GM18858 (cell line): ENCODE measurements around the gene ALPI.
"Not testable (repeated sequence)": the region's sequence is repeated elsewhere in the genome, so short reads cannot be mapped to it uniquely, and the experiment has no call there.

ENCODE experiments used
- ATAC-seq: cut with Tn5 transposase; IDR thresholded peaks from one replicate; pipeline ENCODE4 v1.9.1; 2021; ENCODE audit not compliant: unreplicated experiment

Gene ALPI

DNA sequence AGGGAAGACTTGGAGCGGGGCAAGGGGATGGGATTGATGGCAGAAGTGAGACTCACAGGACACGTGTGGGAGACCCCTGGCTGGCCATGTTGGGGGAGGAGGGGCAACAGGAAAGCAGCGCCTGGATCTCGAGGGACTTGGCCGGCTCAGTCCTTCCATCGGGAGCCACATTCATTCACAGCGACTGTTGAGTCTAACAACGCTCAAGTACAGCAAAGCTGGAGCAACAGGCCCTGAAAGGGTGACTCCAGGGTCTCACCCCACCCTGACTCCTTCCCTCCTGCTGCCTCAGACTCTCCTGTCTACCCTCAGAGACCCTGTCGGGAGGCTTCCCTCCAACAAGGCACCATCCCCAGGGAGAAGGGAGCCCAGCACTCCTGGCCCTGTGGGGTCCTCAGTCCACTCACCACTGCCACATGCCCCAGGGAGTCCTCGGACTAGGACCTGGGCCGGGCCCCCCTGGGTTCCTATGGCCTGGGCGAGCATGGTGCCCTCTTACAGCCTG, 14.8 kb upstream of the ALPI start:
- no peak for ATAC-seq

DNA sequence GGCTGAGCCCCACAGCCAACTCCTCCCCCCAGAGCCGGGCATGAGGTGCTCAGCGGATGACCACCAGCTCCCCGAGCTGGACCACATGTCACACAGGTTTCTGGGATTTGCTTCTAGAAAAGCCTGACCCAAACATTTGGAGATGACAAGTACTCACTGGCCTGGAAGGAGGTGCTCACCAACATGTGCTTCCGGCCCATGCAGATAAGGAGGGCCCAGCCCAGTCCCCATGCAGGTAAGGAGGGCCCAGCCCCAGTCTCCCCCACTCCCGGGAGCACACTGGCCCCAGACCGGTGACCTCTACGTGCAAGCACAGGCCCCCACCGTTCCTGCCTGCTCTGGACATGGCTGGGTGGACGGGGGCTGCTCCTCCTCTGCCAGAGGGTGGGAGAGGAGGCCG, 14.0 kb upstream of the ALPI start:
- not testable (repeated sequence) for ATAC-seq

DNA sequence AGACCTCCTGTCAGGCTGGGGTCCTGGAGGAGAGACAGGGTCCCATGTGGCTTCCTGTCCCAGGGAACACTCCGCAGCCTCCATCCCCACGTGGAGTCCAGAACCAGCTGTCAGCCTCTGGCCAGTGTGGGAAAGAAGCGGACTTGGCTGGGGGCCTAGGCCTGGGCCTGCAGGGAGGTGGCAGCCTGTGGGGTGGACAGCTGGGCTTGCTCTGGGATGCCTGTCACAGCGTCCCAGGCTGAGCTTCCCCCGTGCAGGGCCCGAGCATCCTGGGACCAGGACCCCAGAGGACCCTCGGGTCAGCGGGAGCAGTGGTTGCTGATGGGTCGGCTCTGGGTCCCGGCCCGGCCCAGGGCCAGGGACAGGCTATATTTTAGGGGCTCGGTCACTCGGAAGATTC, 13.5 kb upstream of the ALPI start:
- ATAC-seq, result not testable (repeated sequence)

DNA sequence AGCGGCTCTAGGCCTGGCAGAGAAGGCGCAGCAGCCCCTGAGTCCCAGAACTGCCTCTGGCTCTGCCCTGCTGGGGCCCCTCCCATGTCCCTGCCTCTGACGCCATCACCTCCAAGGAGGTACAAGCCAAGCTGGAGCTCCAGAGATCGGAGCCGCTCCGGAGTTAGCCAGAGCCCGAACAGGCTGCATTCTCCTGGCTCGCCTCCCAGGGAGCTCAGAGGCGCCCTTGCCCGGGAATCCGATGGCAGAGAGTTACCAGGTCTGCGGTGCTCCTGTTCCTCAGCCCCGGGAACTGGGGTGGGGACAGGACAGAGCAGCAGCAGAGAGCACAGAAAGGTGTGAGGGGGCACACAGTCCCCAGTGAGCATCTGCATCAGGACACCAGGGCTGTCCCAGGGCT, 12.9 kb upstream of the ALPI start:
- not testable (repeated sequence) for ATAC-seq

DNA sequence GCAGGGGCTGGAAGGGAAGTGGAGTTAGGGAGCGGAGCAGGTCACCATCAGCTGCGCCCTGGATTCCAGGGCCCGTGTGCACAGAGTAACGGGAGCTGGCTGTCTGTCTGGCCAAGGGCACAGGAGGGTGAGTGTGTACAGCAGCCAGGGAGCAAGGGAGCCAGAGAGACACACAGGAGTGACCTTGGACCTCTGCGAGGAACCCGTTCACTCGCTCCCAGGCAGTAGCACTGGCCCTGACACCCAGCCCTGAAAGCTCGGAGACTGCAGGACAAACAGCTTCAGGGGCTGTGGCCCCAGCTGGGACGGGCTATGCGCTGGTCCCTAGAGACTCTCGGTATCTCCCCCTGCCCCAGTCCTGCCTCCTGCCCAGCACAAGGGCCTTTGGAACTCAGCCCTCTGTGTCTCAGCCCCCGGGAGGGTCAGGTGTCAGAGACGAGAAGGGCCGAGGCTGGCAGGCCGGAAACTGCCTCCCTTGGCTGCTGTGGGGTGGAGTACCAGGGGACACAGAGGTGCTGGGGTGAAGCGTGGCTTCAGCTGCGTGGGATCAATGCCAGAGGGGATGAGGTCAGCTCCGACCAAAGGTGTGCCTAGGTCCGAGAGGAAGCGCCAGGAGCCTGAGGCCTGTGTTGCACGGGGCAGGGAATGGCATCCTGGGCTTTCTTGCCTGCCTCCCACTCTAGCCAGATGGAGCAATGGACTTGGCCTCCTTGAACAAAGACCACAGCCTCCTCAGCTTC, 12.1 kb upstream of the ALPI start:
- ATAC-seq, result not testable (repeated sequence)

DNA sequence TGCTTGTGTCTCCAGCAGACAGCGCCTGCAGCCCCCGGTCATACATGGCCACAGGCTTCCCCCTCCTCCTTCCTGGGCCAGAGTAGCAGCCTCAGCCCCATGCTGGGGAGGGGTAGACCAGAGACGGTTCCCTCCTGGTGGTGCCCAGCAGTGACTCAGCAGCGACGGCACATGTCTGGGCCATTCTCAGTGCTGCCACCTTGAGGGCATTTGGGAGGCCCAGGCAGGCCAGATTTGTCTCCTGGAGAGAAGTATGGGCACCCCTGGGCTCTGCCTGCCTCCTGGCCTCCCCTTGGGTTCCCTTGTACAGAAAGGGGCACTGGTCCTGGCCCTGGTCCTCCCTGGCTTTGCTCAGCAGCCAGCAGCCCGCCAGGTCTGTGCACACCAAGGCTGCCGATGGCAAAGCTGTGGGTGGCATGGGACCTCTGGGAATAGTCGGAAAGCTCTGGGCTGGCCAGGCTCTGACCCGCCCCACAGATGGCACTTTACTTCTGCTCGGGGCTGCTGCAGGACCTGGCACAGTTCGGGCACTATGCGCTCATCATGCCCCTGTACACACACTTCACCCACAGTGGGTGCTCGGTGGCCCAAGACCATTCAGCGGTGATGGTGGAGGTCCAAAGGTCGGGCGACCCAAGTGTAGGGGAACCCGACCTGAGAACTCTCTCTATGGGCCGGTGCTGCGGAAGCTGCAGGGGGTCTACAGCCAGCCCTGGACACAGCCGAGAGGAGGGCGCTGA, 11.4 kb upstream of the ALPI start:
- no peak for ATAC-seq

DNA sequence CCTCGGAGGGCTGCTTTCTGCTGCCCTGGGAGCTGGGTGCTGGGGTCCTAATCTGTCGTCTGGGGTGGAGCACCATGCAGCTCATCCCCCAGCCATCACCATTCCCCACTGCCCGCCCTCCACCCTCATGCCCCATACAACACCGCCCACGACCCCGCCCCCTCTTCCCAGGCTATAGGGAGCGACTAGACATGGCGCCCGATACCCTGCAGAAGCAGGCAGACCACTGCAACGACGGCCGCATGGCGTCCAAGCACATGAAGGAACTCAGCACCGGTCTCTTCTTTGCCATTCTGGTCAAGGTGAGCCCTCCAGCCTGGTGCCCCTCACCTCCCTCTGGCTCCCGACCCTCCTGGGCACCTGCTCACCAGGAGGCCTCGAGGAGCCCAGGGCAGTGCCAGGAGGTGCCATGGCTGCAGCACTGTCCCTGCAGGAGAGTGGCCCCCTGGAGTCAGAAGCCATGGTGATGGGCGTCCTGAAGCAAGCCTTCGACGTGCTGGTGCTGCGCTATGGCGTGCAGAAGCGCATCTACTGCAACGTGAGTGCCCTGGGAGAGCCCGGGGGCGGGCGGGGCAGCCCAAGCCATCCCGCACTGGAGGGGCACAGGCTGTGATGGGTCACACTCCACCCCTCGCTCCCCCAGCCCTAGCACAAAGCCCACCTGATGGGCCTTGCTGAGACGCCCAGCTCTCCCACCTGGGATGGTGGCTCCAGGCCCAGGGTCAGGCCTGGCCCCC, 10.6 kb upstream of the ALPI start:
- not testable (repeated sequence) for ATAC-seq

DNA sequence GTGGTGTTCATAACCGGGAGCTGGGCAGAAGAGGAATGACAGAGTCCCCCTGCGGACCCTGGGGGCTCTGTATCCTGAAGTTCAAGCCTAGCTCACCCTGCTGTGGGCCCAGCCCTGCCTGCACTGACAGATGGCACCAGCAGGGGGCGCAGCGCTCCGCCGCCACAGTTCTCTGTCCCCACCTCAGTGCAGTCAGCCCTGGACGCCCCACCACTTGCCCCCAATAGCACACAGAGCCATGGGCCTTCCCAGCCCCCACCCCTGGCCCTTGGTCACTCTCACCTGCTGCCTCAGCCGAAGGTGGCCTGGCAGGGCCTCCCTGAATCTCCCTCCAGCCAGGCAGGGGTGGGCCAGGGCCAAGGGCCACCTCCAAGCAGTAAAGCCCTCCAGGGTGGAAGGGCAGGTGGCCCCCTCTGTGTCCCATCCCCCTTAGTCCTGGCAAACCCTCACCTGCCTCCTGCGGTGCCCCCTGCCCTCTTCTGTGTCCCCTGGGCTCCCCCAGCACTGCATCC, 9.6 kb upstream of the ALPI start:
- ATAC-seq, result not testable (repeated sequence)

DNA sequence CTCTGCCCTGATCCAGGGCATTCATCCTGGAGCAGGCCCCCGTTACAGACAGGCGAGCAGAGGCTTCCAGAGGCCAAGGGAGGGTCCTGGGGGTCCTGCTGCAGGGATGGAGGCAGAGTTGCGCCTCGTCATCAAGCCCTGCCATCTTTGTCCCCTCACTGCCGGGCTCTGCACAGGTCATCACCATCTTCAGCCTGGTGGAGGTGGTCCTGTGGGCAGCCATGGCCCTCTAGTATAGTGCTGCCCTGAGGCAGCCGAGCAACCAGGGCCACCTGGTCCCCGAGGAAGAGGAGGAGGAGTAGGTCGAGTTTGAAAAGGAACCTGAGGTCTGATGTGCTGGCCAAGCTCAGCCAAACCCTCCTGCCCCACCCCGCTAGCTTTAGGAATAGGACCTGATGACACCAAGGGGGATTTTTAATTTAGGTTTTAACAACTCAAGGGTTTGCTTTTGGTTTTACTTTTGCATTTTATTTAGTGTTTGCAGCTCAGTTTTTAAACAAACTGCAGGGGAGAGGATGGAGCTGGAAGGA, 8.8 kb upstream of the ALPI start:
- no peak for ATAC-seq

DNA sequence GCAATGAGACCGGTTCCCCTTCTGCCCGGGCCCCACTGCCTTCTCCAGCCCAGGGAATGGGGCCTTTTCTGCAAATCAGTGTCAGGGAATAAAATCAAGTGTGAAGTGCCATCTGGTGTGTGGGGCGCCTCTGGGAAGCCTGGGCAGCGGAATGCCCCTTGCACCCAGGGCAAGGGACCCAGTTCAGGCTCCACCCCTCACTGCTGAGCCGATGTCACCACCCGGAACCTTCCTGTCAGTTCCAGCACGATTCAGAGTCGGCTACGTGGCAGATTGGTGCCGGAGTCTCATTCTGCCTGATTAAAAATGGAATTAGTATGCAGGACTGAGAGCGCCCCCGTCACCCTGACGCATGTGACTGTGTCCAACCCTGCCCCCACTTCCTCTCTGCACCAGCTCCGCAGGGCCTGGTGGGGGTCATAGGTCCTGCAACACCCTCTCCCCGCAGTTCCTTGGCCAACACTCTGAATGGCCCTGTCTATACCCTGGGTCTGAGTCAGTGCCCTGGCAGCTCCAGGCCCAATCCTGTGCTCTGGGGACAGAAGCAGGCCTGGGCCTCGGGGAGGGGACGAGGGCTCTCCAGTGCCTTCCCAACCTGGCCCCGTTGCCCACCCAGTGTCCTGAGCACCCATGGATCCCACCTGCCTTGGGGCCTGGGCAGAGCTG, 8.2 kb upstream of the ALPI start:
- ATAC-seq, result no peak

DNA sequence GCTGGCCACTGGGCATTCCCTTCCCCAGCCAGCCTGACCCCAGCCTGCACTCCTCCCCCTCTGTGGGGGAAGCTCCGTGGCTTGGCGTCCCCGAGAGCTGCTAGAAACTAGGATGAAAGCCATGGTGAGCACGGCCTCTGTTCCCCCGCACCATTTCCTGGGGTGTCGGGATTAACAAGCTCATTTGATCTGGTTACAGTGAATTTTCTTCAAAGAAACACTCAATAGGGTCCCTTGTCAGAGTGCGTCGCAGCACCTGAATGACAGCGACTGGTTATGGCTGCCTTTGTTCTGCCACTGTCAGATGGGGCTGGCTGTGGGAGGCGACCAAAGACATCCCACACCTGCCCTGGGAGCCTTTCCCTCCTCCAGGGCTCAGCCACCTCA, 7.7 kb upstream of the ALPI start:
- no peak for ATAC-seq

DNA sequence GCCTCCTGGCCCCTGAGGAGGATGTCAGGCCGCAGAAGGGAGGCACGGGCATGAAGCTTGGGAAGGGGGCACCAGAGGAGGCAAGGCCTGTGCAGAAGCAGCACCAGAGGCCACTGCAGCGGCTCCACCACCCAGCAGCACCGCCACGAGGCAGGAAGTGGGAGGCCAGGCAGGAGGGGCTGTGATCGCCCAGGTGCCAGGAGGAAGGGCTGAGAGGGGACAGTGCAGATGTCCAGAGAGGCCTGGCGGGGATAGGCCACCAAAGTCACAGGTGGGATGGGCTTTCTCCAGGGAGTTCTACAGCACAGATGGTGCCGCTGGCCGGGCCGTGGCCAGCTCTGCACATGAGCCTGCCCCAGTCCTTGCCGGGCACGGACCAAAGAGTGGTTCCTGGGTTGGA, 6.0 kb upstream of the ALPI start:
- no peak for ATAC-seq

DNA sequence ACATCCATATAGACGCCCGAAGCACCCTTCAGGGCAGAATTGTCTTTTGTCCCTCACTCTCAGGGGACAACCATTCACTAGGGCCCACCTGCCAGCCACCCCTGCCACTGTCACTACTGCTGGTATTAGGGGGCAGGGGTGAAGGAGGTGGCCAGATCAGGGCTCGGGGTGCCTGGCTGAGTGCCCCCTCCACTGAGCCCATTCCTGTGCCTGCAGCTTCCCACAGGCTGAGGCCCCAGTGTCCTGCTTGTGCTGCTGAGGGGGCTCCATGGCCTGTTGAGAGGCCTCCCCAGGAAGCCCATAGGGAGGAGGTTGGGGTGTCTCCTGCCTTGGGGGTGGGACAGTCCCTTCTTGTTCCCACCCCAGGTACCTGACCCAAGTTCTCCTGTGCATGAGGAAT, 4.3 kb upstream of the ALPI start:
- not testable (repeated sequence) for ATAC-seq

DNA sequence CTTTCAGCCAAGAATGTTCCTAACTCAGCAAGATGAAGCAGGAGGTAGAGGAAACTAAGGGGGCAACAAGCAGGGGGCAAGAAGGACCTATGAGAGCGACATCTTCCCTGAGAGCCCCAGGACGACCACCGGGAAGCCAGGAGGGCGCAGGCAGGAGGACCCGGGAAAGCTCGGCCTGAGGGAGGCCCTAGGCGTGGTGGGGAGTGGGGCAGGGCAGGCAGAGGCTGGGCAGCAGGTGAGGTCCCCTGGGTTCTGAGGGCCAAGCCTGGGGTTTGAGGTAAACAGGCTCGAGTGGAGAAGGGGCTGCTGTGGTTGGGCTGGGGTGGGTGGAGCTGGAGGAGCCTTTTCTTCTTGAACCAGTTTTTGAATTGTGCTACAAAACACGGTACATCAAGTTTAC, 1.3 kb upstream of the ALPI start:
- ATAC-seq, result no peak

DNA sequence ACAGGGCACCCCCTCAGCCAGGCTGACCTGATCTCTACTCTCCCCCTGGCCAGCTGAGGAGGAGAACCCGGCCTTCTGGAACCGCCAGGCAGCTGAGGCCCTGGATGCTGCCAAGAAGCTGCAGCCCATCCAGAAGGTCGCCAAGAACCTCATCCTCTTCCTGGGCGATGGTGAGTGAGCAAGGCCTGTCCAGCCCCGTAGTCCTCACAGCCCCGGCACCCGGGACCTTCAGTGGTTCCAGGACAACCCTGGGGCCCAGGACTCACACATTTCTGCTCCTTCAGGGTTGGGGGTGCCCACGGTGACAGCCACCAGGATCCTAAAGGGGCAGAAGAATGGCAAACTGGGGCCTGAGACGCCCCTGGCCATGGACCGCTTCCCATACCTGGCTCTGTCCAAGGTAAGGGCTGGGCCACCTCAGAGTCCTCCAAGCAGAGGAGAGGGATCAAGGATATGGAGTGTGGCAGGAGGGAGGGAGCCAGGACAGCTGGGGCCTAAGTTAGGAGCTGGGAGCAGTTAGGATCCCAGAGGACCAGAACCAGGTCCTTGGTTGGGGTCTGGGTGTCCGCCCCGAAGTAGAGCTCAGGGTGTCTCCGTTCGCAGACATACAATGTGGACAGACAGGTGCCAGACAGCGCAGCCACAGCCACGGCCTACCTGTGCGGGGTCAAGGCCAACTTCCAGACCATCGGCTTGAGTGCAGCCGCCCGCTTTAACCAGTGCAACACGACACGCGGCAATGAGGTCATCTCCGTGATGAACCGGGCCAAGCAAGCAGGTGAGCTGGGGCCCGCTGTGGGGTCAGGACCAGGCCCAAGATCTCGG, 555 bp downstream of the ALPI start:
- no peak for ATAC-seq

DNA sequence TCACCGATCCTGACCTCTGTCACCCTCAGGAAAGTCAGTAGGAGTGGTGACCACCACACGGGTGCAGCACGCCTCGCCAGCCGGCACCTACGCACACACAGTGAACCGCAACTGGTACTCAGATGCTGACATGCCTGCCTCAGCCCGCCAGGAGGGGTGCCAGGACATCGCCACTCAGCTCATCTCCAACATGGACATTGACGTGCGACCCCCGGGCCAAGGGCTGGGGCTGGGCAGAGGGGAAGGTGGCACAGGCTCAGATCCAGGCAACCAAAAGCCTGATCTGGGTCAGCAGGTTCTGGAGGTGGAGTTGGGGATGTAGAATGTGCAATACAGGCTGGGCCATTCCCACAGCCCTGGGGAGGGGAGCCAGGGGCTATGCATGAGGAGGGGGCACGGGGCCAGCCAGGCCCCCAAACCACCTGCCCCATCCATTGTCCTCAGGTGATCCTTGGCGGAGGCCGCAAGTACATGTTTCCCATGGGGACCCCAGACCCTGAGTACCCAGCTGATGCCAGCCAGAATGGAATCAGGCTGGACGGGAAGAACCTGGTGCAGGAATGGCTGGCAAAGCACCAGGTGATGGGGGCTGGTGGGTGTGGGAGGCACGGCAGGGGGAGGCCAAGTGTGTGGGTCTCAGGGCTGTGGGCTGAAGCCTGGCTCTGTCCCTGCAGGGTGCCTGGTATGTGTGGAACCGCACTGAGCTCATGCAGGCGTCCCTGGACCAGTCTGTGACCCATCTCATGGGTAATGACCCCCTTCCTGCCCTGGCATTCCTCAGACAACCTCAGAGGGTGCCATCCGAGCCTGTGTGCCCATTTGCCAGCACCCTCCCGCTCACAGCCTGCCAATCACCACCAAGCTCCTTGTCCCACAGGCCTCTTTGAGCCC, 1.4 kb downstream of the ALPI start:
- ATAC-seq, result no peak

DNA sequence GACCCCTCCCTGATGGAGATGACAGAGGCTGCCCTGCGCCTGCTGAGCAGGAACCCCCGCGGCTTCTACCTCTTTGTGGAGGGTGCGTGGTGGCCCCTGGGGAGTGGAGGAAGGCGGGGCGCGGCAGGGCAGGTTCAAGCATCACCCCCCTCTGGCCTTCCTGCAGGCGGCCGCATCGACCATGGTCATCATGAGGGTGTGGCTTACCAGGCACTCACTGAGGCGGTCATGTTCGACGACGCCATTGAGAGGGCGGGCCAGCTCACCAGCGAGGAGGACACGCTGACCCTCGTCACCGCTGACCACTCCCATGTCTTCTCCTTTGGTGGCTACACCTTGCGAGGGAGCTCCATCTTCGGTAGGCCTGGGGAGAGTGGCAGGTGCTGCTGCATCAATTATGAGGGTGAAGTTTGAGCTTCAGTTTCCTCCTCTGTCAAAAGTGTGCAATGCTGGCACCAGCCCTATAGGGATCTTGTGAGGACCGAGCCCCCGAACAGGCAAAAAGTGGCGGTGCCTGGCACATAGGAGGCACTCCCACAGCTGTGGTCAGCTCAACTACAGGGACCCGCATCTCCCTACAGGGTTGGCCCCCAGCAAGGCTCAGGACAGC, 2.2 kb downstream of the ALPI start:
- no peak for ATAC-seq

DNA sequence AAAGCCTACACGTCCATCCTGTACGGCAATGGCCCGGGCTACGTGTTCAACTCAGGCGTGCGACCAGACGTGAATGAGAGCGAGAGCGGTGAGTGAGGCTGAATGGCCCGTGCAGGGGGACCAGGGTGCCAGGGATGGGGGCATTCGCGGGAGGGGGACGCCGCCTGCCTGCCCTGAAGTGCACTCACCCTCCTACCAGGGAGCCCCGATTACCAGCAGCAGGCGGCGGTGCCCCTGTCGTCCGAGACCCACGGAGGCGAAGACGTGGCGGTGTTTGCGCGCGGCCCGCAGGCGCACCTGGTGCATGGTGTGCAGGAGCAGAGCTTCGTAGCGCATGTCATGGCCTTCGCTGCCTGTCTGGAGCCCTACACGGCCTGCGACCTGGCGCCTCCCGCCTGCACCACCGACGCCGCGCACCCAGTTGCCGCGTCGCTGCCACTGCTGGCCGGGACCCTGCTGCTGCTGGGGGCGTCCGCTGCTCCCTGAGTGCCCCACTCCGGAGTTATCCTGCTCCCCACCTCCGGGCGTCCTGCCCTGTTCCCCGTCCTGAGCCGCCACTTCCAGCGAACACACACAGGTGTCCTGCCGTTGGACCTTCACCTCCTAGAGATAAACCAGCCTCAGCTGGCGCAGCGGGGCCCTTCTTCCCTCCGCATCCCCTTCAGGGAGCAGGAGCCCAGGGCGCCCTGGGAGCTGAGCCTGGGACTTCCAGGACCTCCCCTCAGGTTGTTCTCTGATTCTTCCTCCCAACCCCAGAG, 2.9 kb downstream of the ALPI start:
- no peak for ATAC-seq
